Measurements from ENCODE around the gene BEND6. TPM values are rescaled to one million over a fixed set of nuclear protein-coding genes. Genes with fewer than 3 reads are reported as not detected.
"Not testable (repeated sequence)": the region's sequence is repeated elsewhere in the genome, so short reads cannot be mapped to it uniquely, and the experiment has no call there.

Gene BEND6
- total and polyA plus RNA-seq, 8 donors, result 0.33 to 3.4 (median 1.2) TPM; not detected in 1

- H3K36me3 ChIP-seq, result no peaks in the 10 kb centered on the region
- WGBS, 5 donors, result 20 to 48% (median 42%) methylated on average over 3 of the region's 3 CpGs
- intact Hi-C loops (cut with DNase I; ENCODE audit: low total_unique reads), result no loop called here
Measured at GRCh38 chr6:57006101-57006500, 51.2 kb downstream of the BEND6 start.

GRCh38 chr6:57008069-57008468 is 53.2 kb downstream of the BEND6 start:
- H3K36me3 ChIP-seq; H3K27me3 ChIP-seq; H3K9me3 ChIP-seq; H3K27ac ChIP-seq; H3K4me1 ChIP-seq; H3K4me3 ChIP-seq; DNase-seq; intact Hi-C loops (cut with DNase I; ENCODE audit: low total_unique reads): not testable (repeated sequence)
- WGBS, 5 donors, result 66 to 90% (median 69%) methylated on average over 2 of the region's 2 CpGs

More at GRCh38 chr6:57006101-57006500, 51.2 kb downstream of the BEND6 start:
- DNase-seq, result no peak
- Histone ChIP-seq H3K27me3 (no peaks in the 10 kb centered on the region), H3K4me3 (no peak overlapping the region), H3K9me3 (no peaks in the 10 kb centered on the region), H3K4me1 (no peaks in the 10 kb centered on the region), H3K27ac (no peak overlapping the region)
- TF ChIP-seq POLR2A (IDR thresholded peaks at IDR 0.05) (no peak), CTCF (IDR thresholded peaks at IDR 0.05) (no peak), EP300 (IDR thresholded peaks at IDR 0.05) (no peak), POLR2AphosphoS5 (IDR thresholded peaks at IDR 0.05) (no peak)

GRCh38 chr6:57013521-57013926 is 58.6 kb downstream of the BEND6 start:
- Histone ChIP-seq H3K9me3 (no peaks in the 10 kb centered on the region), H3K27ac (no peak overlapping the region), H3K36me3 (no peaks in the 10 kb centered on the region), H3K27me3 (no peaks in the 10 kb centered on the region), H3K4me1 (no peaks in the 10 kb centered on the region), H3K4me3 (no peak overlapping the region)
- intact Hi-C loops (cut with DNase I; ENCODE audit: low total_unique reads), result loop anchor here (10.0 kb wide), 1 partner anchor 109 kb away; no protein-coding TSS in a partner anchor
- WGBS, 5 donors, result 40 to 55% (median 44%) methylated on average over 4 of the region's 4 CpGs
- no peak for TF ChIP-seq CTCF (IDR thresholded peaks at IDR 0.05)
- TF ChIP-seq POLR2AphosphoS5 (IDR thresholded peaks at IDR 0.05), result no peak
- TF ChIP-seq POLR2A (IDR thresholded peaks at IDR 0.05), result no peak
- TF ChIP-seq EP300 (IDR thresholded peaks at IDR 0.05), result no peak
- peak in 1 of 2 donors; percentile 7 for DNase-seq

GRCh38 chr6:57017069-57017468 is 62.2 kb downstream of the BEND6 start:
- H3K27me3 ChIP-seq, result no peaks in the 10 kb centered on the region
- TF ChIP-seq POLR2AphosphoS5 (IDR thresholded peaks at IDR 0.05) (no peak), CTCF (IDR thresholded peaks at IDR 0.05) (no peak), EP300 (IDR thresholded peaks at IDR 0.05) (no peak), POLR2A (IDR thresholded peaks at IDR 0.05) (no peak)
- H3K4me1 ChIP-seq, result no peaks in the 10 kb centered on the region
- no peaks in the 10 kb centered on the region for H3K36me3 ChIP-seq
- no peak overlapping the region for H3K27ac ChIP-seq
- intact Hi-C loops (cut with DNase I; ENCODE audit: low total_unique reads), result loop anchor here (10.0 kb wide), 1 partner anchor 112 kb away; no protein-coding TSS in a partner anchor
- H3K4me3 ChIP-seq, result no peak overlapping the region
- H3K9me3 ChIP-seq, result no peaks in the 10 kb centered on the region
- 27 to 47% (median 39%) methylated on average over 3 of the region's 3 CpGs for WGBS, 5 donors
- peak in 1 of 2 donors; percentile 19 for DNase-seq

GRCh38 chr6:57017841-57018240 is 62.9 kb downstream of the BEND6 start:
- intact Hi-C loops (cut with DNase I; ENCODE audit: low total_unique reads), result loop anchor here (10.0 kb wide), 1 partner anchor 113 kb away; no protein-coding TSS in a partner anchor
- TF ChIP-seq CTCF (IDR thresholded peaks at IDR 0.05) (no peak), POLR2A (IDR thresholded peaks at IDR 0.05) (no peak), EP300 (IDR thresholded peaks at IDR 0.05) (no peak), POLR2AphosphoS5 (IDR thresholded peaks at IDR 0.05) (no peak)
- 79 to 94% (median 88%) methylated on average over 1 of the region's 1 CpG for WGBS, 5 donors

More at GRCh38 chr6:57017841-57018240, 62.9 kb downstream of the BEND6 start:
- no peaks in the 10 kb centered on the region for H3K4me1 ChIP-seq
- H3K27me3 ChIP-seq, result no peaks in the 10 kb centered on the region
- no peak overlapping the region for H3K27ac ChIP-seq
- no peaks in the 10 kb centered on the region for H3K36me3 ChIP-seq
- H3K4me3 ChIP-seq, result no peak overlapping the region
- no peaks in the 10 kb centered on the region for H3K9me3 ChIP-seq
- DNase-seq, result no peak

Data from stomach (tissue), 9 donors.